ENCODE data around the gene GLI3.

- TF ChIP-seq POLR2AphosphoS5 (IDR thresholded peaks at IDR 0.05) (no peak), CTCF (IDR thresholded peaks at IDR 0.05) (no peak), POLR2A (IDR thresholded peaks at IDR 0.05) (no peak)
Measured at GRCh38 chr7:41938371-41938770, 298.6 kb downstream of the GLI3 start.

All from suprapubic skin (tissue), 4 donors.